ENCODE measurements around the gene KCNJ12. TPM values are rescaled to one million over a fixed set of nuclear protein-coding genes. Genes with fewer than 3 reads are reported as not detected.

KCNJ12 gene
- total and polyA plus RNA-seq, 2 donors from 2014 or later: 3.1 to 3.4 TPM

GRCh38 chr17:21360048-21360447 lies 16.1 kb upstream of the KCNJ12 start:
- intact Hi-C loops (cut with DNase I): no loop called here

GRCh38 chr17:21361020-21361809 lies 14.9 kb upstream of the KCNJ12 start:
- intact Hi-C loops (cut with DNase I): no loop called here
- FAIRE-seq (no peak), DNase-seq (peak in 1 of 5 donors; percentile 30)
- Histone ChIP-seq H3K27me3 (ENCODE audit: control insufficient read depth, insufficient read depth, low read length) (no peaks in the 10 kb centered on the region), H3K9ac (ENCODE audit: low read length in 3 of 3) (no peak overlapping the region), H3K4me1 (ENCODE audit: control insufficient read depth in 2 of 3, insufficient read depth in 2 of 3, low read depth in 1 of 3, low read length in 3 of 3) (peaks cover 0 to 13% (median 9%) of the 10 kb centered on the region in 3 donors), H3K4me3 (ENCODE audit: low read length in 3 of 3) (no peak overlapping the region), H3K36me3 (ENCODE audit: control insufficient read depth in 2 of 3, insufficient read depth in 3 of 3, low read length in 3 of 3) (no peaks in the 10 kb centered on the region), H3K9me3 (ENCODE audit: control insufficient read depth in 2 of 3, insufficient read depth in 1 of 3, low read length in 3 of 3) (no peaks in the 10 kb centered on the region), H3K27ac (ENCODE audit: low read depth in 2 of 2, low read length in 2 of 2) (no peak overlapping the region)
- TF ChIP-seq CTCF (IDR thresholded peaks at IDR 0.05; ENCODE audit: borderline replicate concordance, extremely low read depth, insufficient read depth): no peak

More at GRCh38 chr17:21360048-21360447, 16.1 kb upstream of the KCNJ12 start:
- Histone ChIP-seq H3K9me3 (ENCODE audit: control insufficient read depth in 2 of 3, insufficient read depth in 1 of 3, low read length in 3 of 3) (no peaks in the 10 kb centered on the region), H3K9ac (ENCODE audit: low read length in 3 of 3) (no peak overlapping the region), H3K27ac (ENCODE audit: low read depth in 2 of 2, low read length in 2 of 2) (no peak overlapping the region), H3K4me3 (ENCODE audit: low read length in 3 of 3) (no peak overlapping the region), H3K36me3 (ENCODE audit: control insufficient read depth in 2 of 3, insufficient read depth in 3 of 3, low read length in 3 of 3) (no peaks in the 10 kb centered on the region), H3K4me1 (ENCODE audit: control insufficient read depth in 2 of 3, insufficient read depth in 2 of 3, low read depth in 1 of 3, low read length in 3 of 3) (peaks cover 0 to 13% (median 9%) of the 10 kb centered on the region in 3 donors), H3K27me3 (ENCODE audit: control insufficient read depth, insufficient read depth, low read length) (no peaks in the 10 kb centered on the region)
- FAIRE-seq (no peak), DNase-seq (peak in 1 of 5 donors; percentile 12)
- TF ChIP-seq CTCF (IDR thresholded peaks at IDR 0.05; ENCODE audit: borderline replicate concordance, extremely low read depth, insufficient read depth): no peak

GRCh38 chr17:21362331-21362931 lies 13.7 kb upstream of the KCNJ12 start:
- FAIRE-seq (no peak), DNase-seq (no peak)
- Histone ChIP-seq H3K4me1 (ENCODE audit: control insufficient read depth in 2 of 3, insufficient read depth in 2 of 3, low read depth in 1 of 3, low read length in 3 of 3) (peaks cover 0 to 9% (median 9%) of the 10 kb centered on the region in 3 donors), H3K4me3 (ENCODE audit: low read length in 3 of 3) (no peak overlapping the region), H3K9ac (ENCODE audit: low read length in 3 of 3) (no peak overlapping the region), H3K36me3 (ENCODE audit: control insufficient read depth in 2 of 3, insufficient read depth in 3 of 3, low read length in 3 of 3) (no peaks in the 10 kb centered on the region), H3K27me3 (ENCODE audit: control insufficient read depth, insufficient read depth, low read length) (no peaks in the 10 kb centered on the region), H3K27ac (ENCODE audit: low read depth in 2 of 2, low read length in 2 of 2) (no peak overlapping the region), H3K9me3 (ENCODE audit: control insufficient read depth in 2 of 3, insufficient read depth in 1 of 3, low read length in 3 of 3) (no peaks in the 10 kb centered on the region)
- TF ChIP-seq CTCF (IDR thresholded peaks at IDR 0.05; ENCODE audit: borderline replicate concordance, extremely low read depth, insufficient read depth): no peak
- intact Hi-C loops (cut with DNase I): no loop called here

All from kidney (tissue), 14 donors.